T47D (cell line): ENCODE measurements around the gene VPS39.

Source experiments
- DNase-seq, 2 experiments: peaks; one replicate each; pipeline versions ENCODE4 v3.0.0 to v3.0.0-alpha.2; 2011 to 2012; ENCODE audit warnings: low read depth in 1 of 2, low spot score in 1 of 2
- JUND ChIP-seq: IDR thresholded peaks from 2 replicates; pipeline ENCODE4 v1.6.1; 2012; ENCODE audit warnings: low read depth
- in situ Hi-C: cut with HindIII; loops from 2 replicates; pipeline ENCODE4 v1.10.0; 2016; ENCODE audit warnings: low sequenced_read_pairs, low pct_unique_long_range_greater_than_20kb

Gene VPS39

GRCh38 chr15:42190370-42190769, 17.7 kb downstream of the VPS39 start:
- in situ Hi-C loops: no loop called here
- no peak for DNase-seq
- TF ChIP-seq JUND: no peak

DNA sequence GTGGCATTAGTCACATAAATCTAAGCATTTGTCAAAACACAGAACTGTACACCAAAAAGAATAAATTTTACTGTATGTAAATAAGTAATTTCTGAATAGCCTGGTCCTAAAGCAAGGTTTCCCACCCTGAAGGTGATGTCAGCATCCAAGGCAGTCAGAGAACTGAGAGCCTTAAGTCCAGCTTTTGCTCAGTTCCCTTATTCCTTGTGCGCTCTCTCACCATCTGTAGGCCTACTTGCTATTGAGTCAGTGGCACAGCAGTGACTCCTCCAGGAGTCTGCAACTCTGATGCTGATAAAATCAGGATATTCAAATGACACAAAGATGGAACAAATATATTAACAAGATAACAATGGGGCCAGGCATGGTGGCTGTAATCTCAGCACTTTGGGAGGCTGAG, 22.3 kb downstream of the VPS39 start:
- in situ Hi-C loops: no loop called here
- no peak for TF ChIP-seq JUND
- no peak for DNase-seq

GRCh38 chr15:42184736-42185135, 23.4 kb downstream of the VPS39 start:
- in situ Hi-C loops: no loop called here
- TF ChIP-seq JUND: no peak
- no peak for DNase-seq

GRCh38 chr15:42184296-42184695, 23.8 kb downstream of the VPS39 start:
- in situ Hi-C loops: no loop called here
- no peak for DNase-seq
- no peak for TF ChIP-seq JUND

GRCh38 chr15:42182961-42183360, 25.1 kb downstream of the VPS39 start:
- TF ChIP-seq JUND: no peak
- no peak for DNase-seq
- in situ Hi-C loops: no loop called here

DNA sequence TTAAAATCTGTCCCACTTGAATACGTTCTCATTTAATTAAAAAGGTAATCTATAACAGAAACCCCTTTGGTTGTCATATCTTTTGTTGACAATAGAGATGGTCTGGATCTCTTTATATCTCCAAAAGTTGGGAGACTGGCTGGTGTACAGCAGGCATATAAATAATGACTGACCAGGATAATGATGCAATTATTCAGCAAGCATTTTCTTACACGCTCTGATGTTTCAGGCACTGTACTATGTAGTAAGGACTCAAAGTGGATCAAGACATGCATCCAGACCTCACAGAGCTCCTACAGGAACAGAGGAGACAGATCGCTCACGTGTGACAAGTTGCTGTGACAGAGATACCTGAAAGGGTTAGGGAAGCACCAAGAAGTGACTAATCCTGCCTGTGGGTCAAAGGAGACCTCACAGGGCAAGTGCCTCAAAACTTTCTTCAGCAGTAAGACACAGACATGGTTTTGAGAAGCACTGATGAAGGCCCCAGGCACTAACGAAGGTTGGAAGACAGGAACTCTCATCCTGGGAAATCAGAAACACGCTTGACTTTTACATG, 25.7 kb downstream of the VPS39 start:
- in situ Hi-C loops: no loop called here
- no peak for TF ChIP-seq JUND
- DNase-seq: no peak

DNA sequence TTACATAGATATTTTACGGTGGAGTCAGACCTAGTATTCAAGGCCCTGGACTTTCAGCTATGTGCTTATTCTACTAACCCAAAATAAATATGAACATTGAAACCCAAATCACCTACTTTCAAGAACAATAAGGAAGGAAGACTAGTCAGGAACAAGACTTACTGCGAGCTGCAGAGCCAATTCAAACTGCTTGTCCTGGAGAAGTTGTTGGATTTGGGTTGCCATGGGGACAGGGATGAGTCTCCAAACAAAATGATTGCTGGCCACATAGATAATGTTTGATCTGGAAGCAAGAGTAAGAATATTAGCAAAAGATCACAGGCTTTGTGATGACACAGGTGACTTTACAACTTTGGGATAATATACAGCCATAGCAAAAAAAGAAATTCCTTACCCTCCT, 30.0 kb downstream of the VPS39 start:
- no peak for TF ChIP-seq JUND
- in situ Hi-C loops: no loop called here
- DNase-seq: no peak

DNA sequence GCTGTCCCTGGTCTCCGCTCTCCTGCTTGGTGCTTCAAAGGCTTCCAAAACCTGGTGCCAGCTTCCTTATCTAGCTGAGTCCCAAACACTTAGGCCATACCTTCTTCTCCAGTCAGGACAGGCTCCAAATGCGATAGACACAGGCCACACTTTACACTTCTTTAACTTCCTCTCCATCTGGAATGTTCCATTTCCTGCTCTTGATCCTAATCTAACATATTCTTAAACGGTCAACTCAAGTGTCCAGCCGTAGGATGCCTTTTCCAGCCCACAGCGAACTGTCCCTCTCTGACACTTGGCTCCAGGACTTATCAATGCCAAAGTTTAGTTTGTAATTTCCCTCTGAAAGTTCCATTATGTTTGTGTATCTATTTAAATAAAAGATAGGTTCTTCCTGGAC, 32.4 kb downstream of the VPS39 start:
- no peak for TF ChIP-seq JUND
- in situ Hi-C loops: no loop called here
- DNase-seq: no peak

DNA sequence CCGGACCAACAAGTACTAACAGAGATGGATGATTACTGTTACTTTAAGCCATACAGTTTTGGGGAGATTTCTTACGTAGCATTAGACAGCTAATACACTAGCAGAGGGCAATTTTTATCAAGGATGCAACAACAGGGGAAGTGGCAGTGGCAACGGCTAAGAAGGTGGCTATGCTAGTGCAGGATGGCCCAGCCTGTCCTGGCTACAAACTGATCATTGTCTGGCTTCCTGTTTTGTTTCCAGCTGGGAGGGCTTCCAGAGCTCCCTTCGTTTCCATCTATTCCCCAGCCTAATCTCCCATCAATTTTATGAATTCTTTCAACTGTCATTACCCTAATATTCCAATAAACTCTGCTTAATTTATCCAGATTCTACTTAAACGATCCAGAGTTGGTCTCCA, 35.6 kb downstream of the VPS39 start:
- in situ Hi-C loops: no loop called here
- no peak for TF ChIP-seq JUND
- no peak for DNase-seq

DNA sequence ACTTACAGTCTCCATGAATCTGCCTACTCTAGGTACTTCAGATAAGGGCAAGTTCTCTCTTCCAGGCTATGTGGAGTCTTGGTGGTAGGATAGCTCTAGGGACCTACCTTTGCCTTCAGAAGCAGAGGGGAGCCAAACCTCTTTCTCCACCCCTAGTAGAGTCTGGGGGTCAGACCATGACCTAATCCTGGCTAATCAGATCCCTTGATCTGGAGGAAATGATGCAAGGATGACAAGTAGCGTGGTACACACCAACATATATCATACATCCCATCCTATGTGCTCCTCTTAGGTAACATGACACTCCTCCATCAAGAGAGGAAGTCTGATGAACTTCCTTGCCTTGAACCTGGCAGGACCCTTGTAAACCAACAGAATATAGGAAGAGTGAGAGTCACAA, 36.3 kb downstream of the VPS39 start:
- in situ Hi-C loops: no loop called here
- no peak for TF ChIP-seq JUND
- no peak for DNase-seq

DNA sequence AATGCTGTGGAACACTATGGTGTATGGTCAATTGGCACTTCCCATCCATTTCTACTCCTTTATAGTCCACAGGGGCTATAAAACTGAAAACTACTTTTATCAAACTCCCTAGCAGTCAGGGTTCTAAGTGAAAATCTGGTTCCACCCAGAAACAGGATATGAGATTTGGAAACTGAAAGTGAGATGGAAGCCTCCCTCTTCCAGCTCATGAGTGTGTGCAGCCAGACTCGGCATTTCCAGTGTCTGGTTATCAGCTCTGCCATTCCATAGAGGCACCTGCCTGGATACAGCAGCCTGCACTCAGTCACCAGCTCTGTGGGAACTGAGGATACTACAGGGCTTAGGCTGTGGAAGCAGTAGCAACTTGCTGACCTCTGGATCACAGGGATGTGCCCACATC, 37.0 kb downstream of the VPS39 start:
- in situ Hi-C loops: no loop called here
- DNase-seq: no peak
- no peak for TF ChIP-seq JUND

DNA sequence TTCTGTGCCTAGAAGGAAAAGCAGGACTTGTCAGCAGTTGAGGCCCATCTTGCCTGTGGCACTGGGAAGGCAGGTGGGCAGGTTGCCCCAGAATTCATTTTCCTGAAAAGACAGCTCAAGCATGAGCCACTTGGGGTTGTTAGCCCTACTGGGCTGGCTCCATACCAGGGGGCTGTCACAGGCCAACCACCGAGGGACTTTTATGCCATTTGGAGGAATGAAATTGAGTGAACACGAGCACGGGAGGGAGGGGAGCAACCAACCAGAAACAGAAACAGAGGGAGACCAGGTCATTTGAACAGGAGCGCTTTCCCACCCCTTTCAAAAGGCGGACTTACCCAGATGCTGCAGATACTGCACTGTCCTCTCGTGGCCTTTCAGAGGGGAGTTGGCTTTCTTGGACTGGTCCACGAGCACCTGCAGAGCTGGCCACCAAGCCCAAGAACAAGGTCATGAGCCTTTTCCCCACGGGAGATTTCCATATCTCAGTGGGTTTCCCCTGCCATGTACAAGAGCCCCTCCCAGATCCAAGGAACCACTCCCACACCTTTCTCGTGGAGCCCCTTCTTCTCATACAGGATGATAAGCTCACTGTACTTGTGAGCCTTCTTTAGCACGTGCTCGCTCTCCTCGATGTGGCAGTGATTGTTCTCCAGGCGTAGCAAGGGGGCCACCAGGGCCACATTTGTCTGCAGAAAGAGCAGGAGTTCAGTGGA, 41.7 kb downstream of the VPS39 start:
- TF ChIP-seq JUND: no peak
- in situ Hi-C loops: no loop called here
- DNase-seq: no peak

- in situ Hi-C loops: no loop called here
- TF ChIP-seq JUND: no peak
- DNase-seq: no peak
These were observed 43.0 kb downstream of the VPS39 start for GRCh38 chr15:42165106-42165505.

- DNase-seq: no peak
- TF ChIP-seq JUND: no peak
- in situ Hi-C loops: no loop called here
These were observed 44.1 kb downstream of the VPS39 start for GRCh38 chr15:42163947-42164550.
